ENCODE data around the gene SMTNL2.

The SMTNL2 gene

DNA sequence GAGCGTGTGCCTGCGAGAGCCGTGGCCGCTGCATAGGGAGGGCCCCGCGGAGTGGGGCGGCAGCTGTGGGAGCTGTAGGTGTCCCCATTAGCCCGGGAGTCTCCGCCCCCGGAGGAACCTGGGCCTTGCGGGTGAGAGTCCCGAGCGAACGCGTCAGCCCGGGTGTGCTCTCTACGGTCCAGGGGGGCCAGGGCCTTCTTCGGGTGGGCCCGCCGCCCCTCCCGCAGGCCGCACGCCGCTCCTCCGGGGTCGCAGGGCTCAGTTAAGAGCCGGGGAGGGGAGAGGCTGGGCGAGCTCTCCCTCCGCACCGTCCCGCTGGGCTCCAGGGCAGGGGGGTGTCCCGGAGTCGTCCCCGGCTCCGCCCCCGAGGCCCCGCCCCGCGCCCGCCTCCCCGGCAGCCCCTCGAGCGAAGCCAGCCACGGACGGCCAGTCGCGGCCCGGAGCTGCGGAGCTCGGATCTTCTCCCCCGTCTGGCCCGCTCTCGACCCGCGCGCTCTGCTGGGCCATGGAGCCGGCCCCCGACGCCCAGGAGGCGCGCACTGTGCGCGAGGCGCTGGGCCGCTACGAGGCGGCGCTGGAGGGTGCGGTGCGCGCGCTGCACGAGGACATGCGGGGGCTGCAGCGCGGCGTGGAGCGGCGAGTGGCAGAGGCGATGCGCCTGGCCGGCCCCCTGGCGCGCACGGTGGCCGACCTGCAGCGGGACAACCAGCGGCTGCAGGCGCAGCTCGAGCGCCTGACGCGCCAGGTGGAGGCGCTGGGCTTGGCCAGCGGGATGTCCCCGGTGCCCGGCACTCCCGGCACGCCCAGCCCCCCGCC, at the start of gene SMTNL2:
Gene SMTNL2 (plus strand): TSS at position 429 of the 816 bp plus-strand sequence. CDS start 77 bp downstream, at position 506.
- Histone ChIP-seq H3K9me2 (replicated peaks; ENCODE audit: insufficient read depth, low read length) (no peaks in the 10 kb centered on the region), H2AFZ (ENCODE audit: low read length) (no peak within 1 kb of the TSS), H3K79me2 (ENCODE audit: low read length) (no peaks in the 10 kb centered on the region), H3K4me1 (ENCODE audit: low read length) (no peaks in the 10 kb centered on the region), H3K36me3 (replicated peaks; ENCODE audit: insufficient read depth, low read length) (no peaks in the 10 kb centered on the region), H3K9me3 (replicated peaks; ENCODE audit: insufficient read depth, low read length) (no peaks in the 10 kb centered on the region), H3K27me3 (replicated peaks; ENCODE audit: insufficient read depth, low read length) (peaks cover 92% of the 10 kb centered on the region), H3F3A (ENCODE audit: insufficient read depth, low read length) (no peaks in the 10 kb centered on the region), H3K27ac (ENCODE audit: low read length) (no peak within 1 kb of the TSS), H3K4me3 (ENCODE audit: low read length) (no peak within 1 kb of the TSS), H4K20me1 (ENCODE audit: insufficient read depth, low read length) (no peaks in the 10 kb centered on the region), H3K4me2 (ENCODE audit: low read depth, low read length) (no peak within 1 kb of the TSS), H3K9ac (ENCODE audit: low read length) (no peak within 1 kb of the TSS)
- no peak for DNase-seq
- TF ChIP-seq EZH2phosphoT487 (IDR thresholded peaks at IDR 0.05; ENCODE audit: low read length) (no peak), EZH2 (optimal IDR thresholded peaks at IDR 0.05; ENCODE audit: low read depth, low read length) (no peak)
- TF ChIP-seq, protein P1, sequence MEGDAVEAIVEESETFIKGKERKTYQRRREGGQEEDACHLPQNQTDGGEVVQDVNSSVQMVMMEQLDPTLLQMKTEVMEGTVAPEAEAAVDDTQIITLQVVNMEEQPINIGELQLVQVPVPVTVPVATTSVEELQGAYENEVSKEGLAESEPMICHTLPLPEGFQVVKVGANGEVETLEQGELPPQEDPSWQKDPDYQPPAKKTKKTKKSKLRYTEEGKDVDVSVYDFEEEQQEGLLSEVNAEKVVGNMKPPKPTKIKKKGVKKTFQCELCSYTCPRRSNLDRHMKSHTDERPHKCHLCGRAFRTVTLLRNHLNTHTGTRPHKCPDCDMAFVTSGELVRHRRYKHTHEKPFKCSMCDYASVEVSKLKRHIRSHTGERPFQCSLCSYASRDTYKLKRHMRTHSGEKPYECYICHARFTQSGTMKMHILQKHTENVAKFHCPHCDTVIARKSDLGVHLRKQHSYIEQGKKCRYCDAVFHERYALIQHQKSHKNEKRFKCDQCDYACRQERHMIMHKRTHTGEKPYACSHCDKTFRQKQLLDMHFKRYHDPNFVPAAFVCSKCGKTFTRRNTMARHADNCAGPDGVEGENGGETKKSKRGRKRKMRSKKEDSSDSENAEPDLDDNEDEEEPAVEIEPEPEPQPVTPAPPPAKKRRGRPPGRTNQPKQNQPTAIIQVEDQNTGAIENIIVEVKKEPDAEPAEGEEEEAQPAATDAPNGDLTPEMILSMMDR (IDR thresholded peaks at IDR 0.05; ENCODE audit: low read length): no peak

DNA sequence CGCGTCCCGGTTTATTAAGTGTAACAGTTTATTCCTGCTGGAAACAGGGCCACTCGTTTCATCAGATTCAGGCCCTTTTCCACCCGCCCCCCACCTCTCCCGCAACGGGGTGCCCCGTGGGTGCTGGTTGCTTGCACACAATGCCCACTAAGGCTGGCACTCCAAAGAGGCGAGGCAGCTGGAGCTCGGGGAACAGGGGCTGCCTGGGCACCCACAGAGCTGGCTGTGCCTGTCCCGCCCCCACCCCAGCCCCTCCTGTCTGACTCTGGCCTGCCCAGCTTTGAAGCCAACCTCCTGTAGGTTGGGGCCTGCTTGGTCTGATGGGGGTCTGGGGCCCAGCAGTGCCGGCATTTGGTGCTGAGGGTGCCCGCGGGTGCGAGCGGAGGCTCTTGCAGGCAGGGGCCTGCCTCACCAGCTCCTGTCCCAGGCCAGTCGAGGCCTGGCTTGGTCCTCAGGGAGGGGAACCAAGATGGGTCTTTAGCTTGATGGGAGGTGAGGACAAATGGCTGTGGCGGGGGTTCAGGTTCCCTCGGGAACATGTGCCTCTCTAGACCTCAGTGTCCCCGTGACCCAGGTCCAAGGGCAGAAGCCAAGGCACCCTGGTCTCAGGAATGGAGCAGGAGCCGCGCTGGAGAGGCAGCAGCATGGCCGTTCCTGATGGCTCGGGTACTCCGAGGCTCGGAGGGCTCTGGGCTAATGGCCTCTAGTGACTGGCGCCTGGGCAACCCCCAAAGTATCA, 49.2 kb upstream of the SMTNL2 start:
- Histone ChIP-seq H4K20me1 (ENCODE audit: insufficient read depth, low read length) (no peaks in the 10 kb centered on the region), H3K4me1 (ENCODE audit: low read length) (no peaks in the 10 kb centered on the region), H3K27me3 (replicated peaks; ENCODE audit: insufficient read depth, low read length) (no peaks in the 10 kb centered on the region; the same call in 1 of the 2 replicates), H3K4me2 (ENCODE audit: low read depth, low read length) (no peak overlapping the region), H3F3A (ENCODE audit: insufficient read depth, low read length) (no peaks in the 10 kb centered on the region; the same call in 1 of the 2 replicates), H2AFZ (ENCODE audit: low read length) (no peak overlapping the region), H3K9me3 (replicated peaks; ENCODE audit: insufficient read depth, low read length) (no peaks in the 10 kb centered on the region), H3K36me3 (replicated peaks; ENCODE audit: insufficient read depth, low read length) (no peaks in the 10 kb centered on the region), H3K4me3 (ENCODE audit: low read length) (no peak overlapping the region), H3K27ac (ENCODE audit: low read length) (no peak overlapping the region), H3K79me2 (ENCODE audit: low read length) (no peaks in the 10 kb centered on the region), H3K9ac (ENCODE audit: low read length) (no peak overlapping the region), H3K9me2 (replicated peaks; ENCODE audit: insufficient read depth, low read length) (no peaks in the 10 kb centered on the region)
- DNase-seq: no peak
- no peak for TF ChIP-seq EZH2phosphoT487 (IDR thresholded peaks at IDR 0.05; ENCODE audit: low read length)
- no peak for TF ChIP-seq EZH2 (optimal IDR thresholded peaks at IDR 0.05; ENCODE audit: low read depth, low read length)
- TF ChIP-seq, protein P1 (IDR thresholded peaks at IDR 0.05; ENCODE audit: low read length): no peak

DNA sequence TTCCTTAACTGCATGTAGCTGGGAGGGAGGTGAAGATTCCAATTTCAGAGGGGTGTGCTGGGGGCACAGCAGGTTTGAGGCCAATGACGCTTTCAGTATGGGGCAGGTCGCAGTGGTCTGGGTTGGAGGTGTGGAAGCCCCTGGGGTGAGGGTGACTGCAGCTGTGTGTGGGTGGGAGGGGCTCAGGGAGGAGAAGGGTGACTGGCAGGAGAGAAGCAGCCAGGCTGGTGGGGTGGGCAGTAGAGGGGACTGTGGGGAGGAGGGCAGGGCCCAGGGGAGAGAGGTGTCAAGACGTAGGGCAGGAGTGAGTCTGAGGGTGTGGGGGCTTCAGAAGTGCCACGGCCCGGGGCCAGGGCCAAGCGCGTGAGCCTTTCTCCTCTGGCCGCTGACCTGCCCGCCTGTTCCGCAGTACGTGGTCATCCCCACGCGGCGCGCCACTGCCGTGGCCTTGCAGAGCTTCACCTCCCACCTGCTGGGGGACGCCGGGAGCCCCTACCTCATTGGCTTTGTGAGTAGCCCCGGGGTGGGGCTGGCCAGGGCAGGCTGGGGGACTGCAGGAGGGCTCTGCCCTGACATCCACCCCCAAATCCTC, 48.6 kb upstream of the SMTNL2 start:
- no peaks in the 10 kb centered on the region for H3K27me3 ChIP-seq (replicated peaks; ENCODE audit: insufficient read depth, low read length)
- H3F3A ChIP-seq (ENCODE audit: insufficient read depth, low read length): no peaks in the 10 kb centered on the region; the same call in 1 of the 2 replicates
- no peaks in the 10 kb centered on the region for H4K20me1 ChIP-seq (ENCODE audit: insufficient read depth, low read length)
- H3K36me3 ChIP-seq (replicated peaks; ENCODE audit: insufficient read depth, low read length): no peaks in the 10 kb centered on the region
- H3K27ac ChIP-seq (ENCODE audit: low read length): no peak overlapping the region
- H3K9me2 ChIP-seq (replicated peaks; ENCODE audit: insufficient read depth, low read length): no peaks in the 10 kb centered on the region
- no peak for DNase-seq
- no peak overlapping the region for H3K4me2 ChIP-seq (ENCODE audit: low read depth, low read length)
- H3K4me3 ChIP-seq (ENCODE audit: low read length): no peak overlapping the region
- no peak overlapping the region for H3K9ac ChIP-seq (ENCODE audit: low read length)
- no peaks in the 10 kb centered on the region for H3K4me1 ChIP-seq (ENCODE audit: low read length)
- H2AFZ ChIP-seq (ENCODE audit: low read length): no peak overlapping the region
- no peaks in the 10 kb centered on the region for H3K9me3 ChIP-seq (replicated peaks; ENCODE audit: insufficient read depth, low read length)
- H3K79me2 ChIP-seq (ENCODE audit: low read length): no peaks in the 10 kb centered on the region
- TF ChIP-seq EZH2 (optimal IDR thresholded peaks at IDR 0.05; ENCODE audit: low read depth, low read length): no peak

Data from MM.1S (cell line).